H1 (cell line): Measurements from ENCODE around the gene CALR. TPM values are rescaled to one million over a fixed set of nuclear protein-coding genes. Genes with fewer than 3 reads are reported as not detected.

Source experiments
- CTCF ChIA-PET: fragments of 300-600 bp; sonication (Branson Sonifier 250); formaldehyde crosslinking; loops from one replicate; lab custom pipeline; 2021; ENCODE audit not compliant: partially characterized antibody; lab: Charles Lee
- POLR2A ChIA-PET: fragments of 300-600 bp; sonication (Branson Sonifier 250); formaldehyde crosslinking; loops from one replicate; lab custom pipeline; 2021; ENCODE audit warnings: inconsistent platforms; ENCODE audit not compliant: partially characterized antibody; lab: Charles Lee
- DNase-seq, 2 experiments: peaks; one replicate each; pipeline versions ENCODE4 v3.0.0 to v3.0.0-alpha.2; 2010 to 2022; ENCODE audit warnings: low spot score in 2 of 2, low read depth in 1 of 2, mixed read lengths in 1 of 2
- FAIRE-seq: peaks from 2 replicates; lab custom pipeline; 2011; peaks lifted over from hg19 to GRCh38; lab: Jason Lieb, UNC
- H2AFZ ChIP-seq: 2 replicates; pipeline ENCODE4 v1.8.1; 2012; ENCODE audit warnings: low read length, inconsistent platforms
- H2AK5ac ChIP-seq: 2 replicates; pipeline ENCODE4 v1.6.1; 2013; ENCODE audit warnings: low read depth, low read length
- H2BK120ac ChIP-seq: replicated peaks from 2 replicates; pipeline ENCODE3; 2013; ENCODE audit warnings: low read depth, low read length, inconsistent platforms
- H2BK12ac ChIP-seq: 2 replicates; pipeline ENCODE4 v1.6.1; 2013; ENCODE audit warnings: low read depth, low read length
- H2BK15ac ChIP-seq: 2 replicates; pipeline ENCODE4 v1.6.1; 2013; ENCODE audit warnings: low read length
- H2BK20ac ChIP-seq: 2 replicates; pipeline ENCODE4 v1.6.1; 2013; ENCODE audit warnings: low read length
- H2BK5ac ChIP-seq: 2 replicates; pipeline ENCODE4 v1.6.1; 2013; ENCODE audit warnings: low read depth, low read length
- H3K14ac ChIP-seq: 2 replicates; pipeline ENCODE4 v1.6.1; 2013; ENCODE audit warnings: inconsistent platforms; ENCODE audit not compliant: insufficient read length
- H3K18ac ChIP-seq: 2 replicates; pipeline ENCODE4 v1.6.1; 2013; ENCODE audit warnings: low read length; ENCODE audit errors: extremely low read depth
- H3K23ac ChIP-seq: 2 replicates; pipeline ENCODE4 v1.6.1; 2013; ENCODE audit warnings: inconsistent platforms; ENCODE audit not compliant: insufficient read length
- H3K23me2 ChIP-seq: 2 replicates; pipeline ENCODE4 v1.6.1; 2013; ENCODE audit warnings: low read depth, low read length
- H3K27ac ChIP-seq: 2 replicates; pipeline ENCODE4 v1.6.1; 2011; ENCODE audit warnings: low read depth, low read length, inconsistent platforms
- H3K27me3 ChIP-seq, 4 experiments: replicated peaks in 1 of 4; 1 replicate in 1 of 4; 2 replicates in 3 of 4; pipeline versions ENCODE4 v1.6.1 to v1.8.1; 2011 to 2013; ENCODE audit warnings: low read length in 3 of 4, mild to moderate bottlenecking in 3 of 4, inconsistent platforms in 2 of 4, mixed read lengths in 2 of 4, moderate library complexity in 1 of 4; ENCODE audit not compliant: control insufficient read depth in 3 of 4, insufficient read depth in 3 of 4; ENCODE audit errors: extremely low read depth in 1 of 4
- H3K36me3 ChIP-seq, 4 experiments: 2 replicates each; pipeline versions ENCODE4 v1.6.1 to v1.8.1; 2011 to 2013; ENCODE audit warnings: mild to moderate bottlenecking in 4 of 4, low read length in 3 of 4, moderate library complexity in 2 of 4, control low read depth in 1 of 4, inconsistent platforms in 1 of 4; ENCODE audit not compliant: insufficient read depth in 4 of 4, control insufficient read depth in 2 of 4
- H3K4ac ChIP-seq: replicated peaks from 2 replicates; pipeline ENCODE3; 2013; ENCODE audit warnings: low read length, low read depth, mixed read lengths, inconsistent platforms; ENCODE audit not compliant: insufficient read length
- H3K4me1 ChIP-seq, 4 experiments: replicated peaks in 1 of 4; 1 replicate in 1 of 4; 2 replicates in 3 of 4; pipeline versions ENCODE4 v1.6.1 to v1.8.1; 2011 to 2013; ENCODE audit warnings: low read length in 3 of 4, inconsistent platforms in 2 of 4, mixed read lengths in 1 of 4; ENCODE audit not compliant: insufficient read depth in 4 of 4, control insufficient read depth in 3 of 4
- H3K4me2 ChIP-seq, 2 experiments: 2 replicates each; pipeline versions ENCODE4 v1.6.1 to v1.8.1; 2011 to 2013; ENCODE audit warnings: low read depth in 2 of 2, low read length in 2 of 2, control low read depth in 1 of 2, inconsistent platforms in 1 of 2, mild to moderate bottlenecking in 1 of 2; ENCODE audit not compliant: insufficient read depth in 1 of 2
- H3K4me3 ChIP-seq, 4 experiments: fragments of 200-600, 300-600 bp in 1 of 4; sonication (generic), shearing (Covaris generic), sonication (Bioruptor Twin) in 1 of 4; 2 replicates each; pipeline versions ENCODE4 v1.5.1 to v1.8.1; 2011 to 2016; ENCODE audit warnings: low read length in 4 of 4, low read depth in 3 of 4, control low read depth in 2 of 4, inconsistent platforms in 2 of 4, mild to moderate bottlenecking in 2 of 4, mixed read lengths in 1 of 4, moderate library complexity in 1 of 4; ENCODE audit not compliant: insufficient read depth in 2 of 4; ENCODE audit errors: extremely low read depth in 1 of 4
- H3K56ac ChIP-seq: replicated peaks from 2 replicates; pipeline ENCODE3; 2013; ENCODE audit warnings: low read depth, mild to moderate bottlenecking, mixed read lengths, low read length, inconsistent platforms; ENCODE audit not compliant: insufficient read length
- H3K79me1 ChIP-seq: 2 replicates; pipeline ENCODE4 v1.6.1; 2013; ENCODE audit warnings: low read depth, low read length, control low read depth
- H3K79me2 ChIP-seq, 2 experiments: 2 replicates each; pipeline versions ENCODE4 v1.6.1 to v1.8.1; 2012 to 2013; ENCODE audit warnings: low read length in 2 of 2, mild to moderate bottlenecking in 2 of 2, inconsistent platforms in 1 of 2; ENCODE audit not compliant: insufficient read depth in 2 of 2, control insufficient read depth in 1 of 2
- H3K9ac ChIP-seq, 4 experiments: replicated peaks in 1 of 4; 1 replicate in 1 of 4; 2 replicates in 3 of 4; pipeline versions ENCODE4 v1.6.1 to v1.8.1; 2011 to 2013; ENCODE audit warnings: low read depth in 3 of 4, low read length in 3 of 4, control low read depth in 2 of 4, mild to moderate bottlenecking in 2 of 4, moderate library complexity in 2 of 4, inconsistent platforms in 1 of 4; ENCODE audit errors: extremely low read depth in 1 of 4
- H3K9me3 ChIP-seq, 2 experiments: 2 replicates each; pipeline versions ENCODE4 v1.6.1 to v1.8.1; 2012 to 2013; ENCODE audit warnings: mild to moderate bottlenecking in 2 of 2, moderate library complexity in 2 of 2, control low read depth in 1 of 2, inconsistent platforms in 1 of 2, low read depth in 1 of 2, low read length in 1 of 2, mixed read lengths in 1 of 2; ENCODE audit not compliant: insufficient read depth in 2 of 2
- H4K20me1 ChIP-seq, 2 experiments: replicated peaks in 1 of 2; 2 replicates each; pipeline versions ENCODE3 to v1.8.1; 2011 to 2013; ENCODE audit warnings: inconsistent platforms in 2 of 2, low read length in 2 of 2, mild to moderate bottlenecking in 1 of 2; ENCODE audit not compliant: insufficient read depth in 2 of 2, control insufficient read depth in 1 of 2
- H4K5ac ChIP-seq: 2 replicates; pipeline ENCODE4 v1.6.1; 2013; ENCODE audit warnings: low read length, low read depth, mixed read lengths, inconsistent platforms; ENCODE audit not compliant: insufficient read length
- H4K8ac ChIP-seq: 2 replicates; pipeline ENCODE4 v1.8.0; 2013; ENCODE audit warnings: mild to moderate bottlenecking, moderate library complexity, low read length, inconsistent platforms; ENCODE audit not compliant: insufficient read depth; ENCODE audit errors: extremely low read depth
- H4K91ac ChIP-seq: replicated peaks from 2 replicates; pipeline ENCODE3; 2013; ENCODE audit warnings: low read length, mixed read lengths, inconsistent platforms; ENCODE audit not compliant: insufficient read length
- ASH2L ChIP-seq: fragments of 200-600, 300-600 bp; sonication (generic); IDR thresholded peaks from one replicate; pipeline ENCODE4 v1.7.1; 2017; ENCODE audit warnings: low read length
- BACH1 ChIP-seq: IDR thresholded peaks from 2 replicates; pipeline ENCODE4 v1.6.1; 2012; ENCODE audit warnings: low read length, improper control_type of control experiment
- CBX8 ChIP-seq: fragments of 300-800, 300-1000 bp; sonication (generic); IDR thresholded peaks from 2 replicates; pipeline ENCODE4 v1.7.1; 2016; ENCODE audit warnings: low read depth, low read length, borderline replicate concordance
- EP300 ChIP-seq, 2 experiments: IDR thresholded peaks; 1 replicate in 1 of 2; 2 replicates in 1 of 2; pipeline ENCODE4 v1.6.1; 2011 to 2012; ENCODE audit warnings: low read depth in 2 of 2, low read length in 2 of 2, mild to moderate bottlenecking in 2 of 2, borderline replicate concordance in 1 of 2, inconsistent platforms in 1 of 2, moderate library complexity in 1 of 2
- POLR2AphosphoS5 ChIP-seq: IDR thresholded peaks from 2 replicates; pipeline ENCODE4 v1.6.1; 2011; ENCODE audit warnings: low read depth, low read length
- RAD21 ChIP-seq, 2 experiments: IDR thresholded peaks in 1 of 2; conservative IDR thresholded peaks in 1 of 2; 2 replicates each; pipeline ENCODE4 v1.6.1; 2011; ENCODE audit warnings: low read depth in 2 of 2, low read length in 2 of 2, improper control_type of control experiment in 1 of 2, inconsistent platforms in 1 of 2, mild to moderate bottlenecking in 1 of 2, moderate library complexity in 1 of 2
- SIN3A ChIP-seq, 2 experiments: IDR thresholded peaks in 1 of 2; conservative IDR thresholded peaks in 1 of 2; 2 replicates each; pipeline ENCODE4 v1.6.1; 2011 to 2012; ENCODE audit warnings: low read length in 2 of 2, improper control_type of control experiment in 1 of 2, low read depth in 1 of 2, mild to moderate bottlenecking in 1 of 2
- SP2 ChIP-seq: IDR thresholded peaks from 2 replicates; pipeline ENCODE4 v1.6.1; 2012; ENCODE audit warnings: mild to moderate bottlenecking, low read length, inconsistent platforms
- WGBS, 2 experiments: shearing (Covaris generic) in 1 of 2; methylation state at CpG; one replicate each; pipeline versions ENCODE4 v1.1.6 to v1.1.7; 2013 to 2015; ENCODE audit warnings: low lambda C conversion rate in 2 of 2, mixed read lengths in 2 of 2, inconsistent platforms in 1 of 2, low coverage in 1 of 2, missing lambda C conversion rate in 1 of 2; ENCODE audit not compliant: insufficient replicate concordance in 2 of 2, insufficient coverage in 1 of 2, insufficient read length in 1 of 2; ENCODE audit errors: extremely low coverage in 1 of 2, missing lambda C conversion rate in 1 of 2; 5-methylcytosine and 5-hydroxymethylcytosine counted together
- polyA plus RNA-seq, 7 experiments: library from polyadenylated mRNA; depleted of rRNA in 3 of 7; stranded (reverse) in 5 of 7; unstranded in 2 of 7; fragments of >200 nt in 5 of 7; fragments of 200-250 nt in 2 of 7; gene quantifications; 1 replicate in 5 of 7; 2 replicates in 1 of 7; 4 replicates in 1 of 7; pipeline versions ENCODE4 v1.2.1 to v1.2.3, GENCODE V29; 2011 to 2013; ENCODE audit warnings: missing spikeins in 2 of 7, mixed read lengths in 2 of 7
- total RNA-seq: library from RNA; stranded (reverse); fragmentation: NEBNext Ultra II Directional; extraction: Animal tissue kit (Norgen Biotek cat#: 25700); gene quantifications from 2 replicates; pipeline ENCODE4 v1.2.1, GENCODE V29; 2021
- TF ChIP-seq, protein P1 (sequence below): IDR thresholded peaks from 2 replicates; pipeline ENCODE4 v1.6.1; 2011; ENCODE audit warnings: low read depth, mild to moderate bottlenecking, low read length; ENCODE audit not compliant: insufficient read depth

The CALR gene
- total and polyA plus RNA-seq, 2 of the 8 experiments (the other 6 are each of a cell fraction or from before 2014, with no cell fraction given), result 591 to 1,155 TPM

DNA sequence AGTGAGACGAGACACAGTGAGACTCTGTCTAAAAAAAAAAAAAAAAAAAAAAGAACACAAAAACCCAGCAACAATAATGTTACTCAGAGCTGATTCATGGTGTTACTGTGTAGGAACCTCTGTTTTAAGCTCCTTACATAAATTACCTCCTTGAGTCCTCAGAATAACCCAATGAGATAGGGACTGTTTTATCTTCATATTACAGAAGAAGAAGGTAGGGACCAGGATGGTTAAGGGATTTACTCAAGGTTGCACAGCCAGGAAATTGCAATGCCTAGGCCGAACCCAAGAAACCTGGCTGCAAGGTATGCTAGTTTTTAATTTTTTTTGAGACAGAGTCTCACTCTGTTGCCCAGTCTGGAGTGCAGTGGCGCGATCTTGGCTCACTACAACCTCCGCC lies 29.5 kb downstream of the CALR start:
- Histone ChIP-seq H3K9ac (no peak overlapping the region), H3K4me1 (peaks cover 0 to 6% (median 2%) of the 10 kb centered on the region in 4 experiments; a peak in 2 of 7 replicates), H2AFZ (no peak overlapping the region), H2BK5ac (no peak overlapping the region), H2BK15ac (no peak overlapping the region), H4K91ac (no peak overlapping the region), H2BK120ac (no peak overlapping the region), H2BK20ac (no peak overlapping the region), H3K14ac (no peak overlapping the region), H3K56ac (no peak overlapping the region), H3K4ac (no peak overlapping the region), H3K18ac (no peak overlapping the region), H3K23ac (no peak overlapping the region), H2AK5ac (no peak overlapping the region), H4K20me1 (no peaks in the 10 kb centered on the region), H3K27me3 (no peaks in the 10 kb centered on the region), H3K79me2 (no peaks in the 10 kb centered on the region), H3K36me3 (no peaks in the 10 kb centered on the region), H3K27ac (no peak overlapping the region), H4K8ac (no peak overlapping the region), H3K4me3 (no peak overlapping the region), H2BK12ac (no peak overlapping the region), H3K4me2 (no peak overlapping the region), H4K5ac (no peak overlapping the region), H3K9me3 (no peaks in the 10 kb centered on the region), H3K23me2 (no peaks in the 10 kb centered on the region), H3K79me1 (no peaks in the 10 kb centered on the region)
- DNase-seq, result no peak
- CTCF ChIA-PET, result interaction anchor here (0.6 to 7.6 kb wide), 8 partner anchors 12 to 126 kb away, joined by 3 to 154 read pairs (median 4); partner anchors contain the start of gene GADD45GIP1
- TF ChIP-seq ASH2L, result no peak
- TF ChIP-seq BACH1, result no peak
- no peak for TF ChIP-seq POLR2AphosphoS5
- TF ChIP-seq, protein P1, sequence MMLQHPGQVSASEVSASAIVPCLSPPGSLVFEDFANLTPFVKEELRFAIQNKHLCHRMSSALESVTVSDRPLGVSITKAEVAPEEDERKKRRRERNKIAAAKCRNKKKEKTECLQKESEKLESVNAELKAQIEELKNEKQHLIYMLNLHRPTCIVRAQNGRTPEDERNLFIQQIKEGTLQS, result no peak
- TF ChIP-seq CBX8, result no peak
- TF ChIP-seq SP2, result no peak
- TF ChIP-seq SIN3A (conservative IDR thresholded peaks at IDR 0.05 in 1 of 2, IDR thresholded peaks at IDR 0.05 in 1 of 2; ENCODE audit: low read depth in 1 of 2, low read length in 2 of 2), result no peak
- no peak for TF ChIP-seq EP300 (IDR thresholded peaks at IDR 0.05; ENCODE audit: borderline replicate concordance in 1 of 2, low read depth in 2 of 2, low read length in 2 of 2)
- TF ChIP-seq RAD21 (IDR thresholded peaks at IDR 0.05 in 1 of 2, conservative IDR thresholded peaks at IDR 0.05 in 1 of 2; ENCODE audit: low read depth in 2 of 2, low read length in 2 of 2), result no peak
- POLR2A ChIA-PET, result interaction anchor here (1.4 kb wide), 2 partner anchors 13 to 22 kb away, joined by 3 read pairs; no protein-coding TSS in a partner anchor
- FAIRE-seq, result no peak
- 85% methylated on average over 5 of the region's 5 CpGs; no CpG with 5 or more reads in 1 of the 2 experiments for WGBS, 2 experiments
